GM20431 (cell line): ENCODE data around the gene OR8B12.

ENCODE experiments used
- in situ Hi-C: fragments of 300-500 bp; cut with MseI, MboI; formaldehyde crosslinking; loops from one replicate; pipeline ENCODE4 v1.15.0; 2020; ENCODE audit warnings: low sequenced_read_pairs; ENCODE audit not compliant: unreplicated experiment

Gene OR8B12, protein sequence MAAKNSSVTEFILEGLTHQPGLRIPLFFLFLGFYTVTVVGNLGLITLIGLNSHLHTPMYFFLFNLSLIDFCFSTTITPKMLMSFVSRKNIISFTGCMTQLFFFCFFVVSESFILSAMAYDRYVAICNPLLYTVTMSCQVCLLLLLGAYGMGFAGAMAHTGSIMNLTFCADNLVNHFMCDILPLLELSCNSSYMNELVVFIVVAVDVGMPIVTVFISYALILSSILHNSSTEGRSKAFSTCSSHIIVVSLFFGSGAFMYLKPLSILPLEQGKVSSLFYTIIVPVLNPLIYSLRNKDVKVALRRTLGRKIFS

GRCh38 chr11:124543554-124543953 is at the start of gene OR8B12:
OR8B12 (minus strand) TSS chr11:124543654; CDS start chr11:124543654, 0 bp downstream.
- in situ Hi-C loops: no loop called here

GRCh38 chr11:124592627-124593026 is 49.2 kb upstream of the OR8B12 start:
- in situ Hi-C loops: loop anchor here (25.0 kb wide), 1 partner anchor 505 kb away; no protein-coding TSS in a partner anchor

DNA sequence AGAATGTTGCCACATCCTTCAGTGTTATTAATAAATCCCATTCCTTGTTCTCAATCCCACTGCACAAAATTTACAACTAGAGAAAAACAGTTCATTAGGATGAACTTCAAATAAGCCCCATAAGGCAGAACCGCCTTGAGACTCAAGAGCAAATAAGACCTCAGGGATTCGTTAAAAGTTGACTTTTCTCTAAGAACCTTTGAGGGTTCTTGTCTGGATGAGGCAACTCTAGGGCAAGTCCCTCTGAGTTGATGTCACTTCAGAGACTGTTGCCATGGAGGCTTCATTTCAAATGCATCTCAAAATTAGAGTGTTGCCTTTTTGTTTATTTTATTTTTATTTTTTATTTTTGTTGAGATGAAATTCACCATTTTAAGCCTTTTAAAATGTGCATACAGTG is 48.0 kb upstream of the OR8B12 start:
- in situ Hi-C loops: loop anchor here (25.0 kb wide), 1 partner anchor 504 kb away; no protein-coding TSS in a partner anchor

DNA sequence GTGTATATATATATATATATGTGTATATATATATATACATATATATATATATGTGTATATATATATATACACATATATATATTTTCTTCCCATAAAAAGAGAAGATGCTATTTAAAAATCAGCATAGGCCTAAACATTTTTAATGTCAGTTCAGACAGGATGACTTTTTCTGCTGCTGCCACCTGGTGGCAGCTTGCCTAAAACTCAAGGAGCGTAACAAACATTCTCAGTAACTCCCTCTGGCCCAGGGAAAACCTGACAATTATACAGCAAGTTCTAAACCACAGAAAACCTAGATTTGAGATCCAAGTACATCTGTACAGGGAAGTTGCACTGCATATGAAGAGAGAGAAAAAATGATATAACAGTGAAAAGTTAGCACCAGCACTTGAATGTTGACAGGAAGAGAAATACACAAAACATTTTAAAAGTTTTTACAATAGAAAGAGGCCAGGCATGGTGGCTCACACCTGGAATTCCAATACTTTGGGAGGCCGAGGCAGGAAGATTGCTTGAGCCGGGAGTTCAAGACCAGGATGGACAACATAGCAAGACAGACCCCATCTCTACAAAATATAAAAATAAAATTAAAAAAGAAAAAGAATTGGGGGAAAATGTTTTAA is 42.9 kb upstream of the OR8B12 start:
- in situ Hi-C loops: loop anchor here (10.0 to 25.0 kb wide), 2 partner anchors 172 to 499 kb away; no protein-coding TSS in a partner anchor

DNA sequence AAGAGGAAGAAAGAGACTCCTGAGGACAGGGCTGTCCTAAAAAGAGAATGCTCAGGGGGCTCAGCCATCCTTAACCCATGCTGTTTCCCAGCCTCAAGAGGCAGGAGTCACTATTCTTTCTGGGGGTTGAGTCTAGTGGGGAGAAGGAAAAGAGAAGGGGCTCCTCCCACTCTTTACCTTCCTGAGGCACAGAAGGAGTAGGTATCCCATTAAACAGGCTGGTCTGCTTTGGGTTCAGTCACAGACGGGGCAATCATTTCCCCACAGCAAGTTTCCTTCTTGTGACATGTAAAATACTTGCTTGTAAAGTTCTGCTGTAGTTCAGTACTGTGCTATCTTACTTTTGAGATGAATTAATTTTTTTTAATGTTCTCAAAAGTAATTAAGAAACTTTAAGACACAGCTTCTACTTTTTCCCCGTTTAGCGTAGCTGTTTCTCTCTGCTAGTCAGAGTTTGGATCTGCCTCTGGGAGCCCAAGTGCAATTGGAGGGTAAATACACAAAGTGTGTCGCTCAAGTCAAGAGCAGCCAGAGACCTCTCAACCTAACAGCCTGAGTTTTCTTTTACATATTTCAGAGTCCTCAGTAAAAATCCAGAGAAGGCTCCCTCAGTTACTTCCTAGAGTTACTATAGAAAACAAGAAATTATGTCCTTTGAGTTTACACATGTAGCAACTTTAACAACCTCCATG is 41.4 kb upstream of the OR8B12 start:
- in situ Hi-C loops: loop anchor here (10.0 to 25.0 kb wide), 2 partner anchors 170 to 498 kb away; no protein-coding TSS in a partner anchor

DNA sequence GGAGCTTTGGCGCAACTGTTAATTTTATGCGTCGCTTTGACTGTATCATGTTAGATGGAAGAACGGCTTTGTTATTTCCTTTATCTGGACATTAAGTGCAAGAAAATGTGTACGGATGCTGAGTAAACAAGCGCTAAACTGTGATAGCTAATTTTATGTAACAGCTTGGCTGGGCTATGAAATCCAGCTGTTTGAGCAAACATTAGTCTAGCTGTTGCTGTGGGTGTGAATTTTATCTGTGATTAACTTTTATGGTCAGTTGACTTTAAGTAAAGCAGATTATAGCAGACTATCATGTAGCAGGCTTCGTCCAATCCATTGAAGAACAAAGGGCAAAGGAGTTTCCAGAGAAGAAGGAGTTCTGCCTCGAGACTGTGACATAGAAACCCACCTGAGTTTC is 40.3 kb upstream of the OR8B12 start:
- in situ Hi-C loops: loop anchor here (10.0 to 25.0 kb wide), 2 partner anchors 169 to 496 kb away; no protein-coding TSS in a partner anchor

DNA sequence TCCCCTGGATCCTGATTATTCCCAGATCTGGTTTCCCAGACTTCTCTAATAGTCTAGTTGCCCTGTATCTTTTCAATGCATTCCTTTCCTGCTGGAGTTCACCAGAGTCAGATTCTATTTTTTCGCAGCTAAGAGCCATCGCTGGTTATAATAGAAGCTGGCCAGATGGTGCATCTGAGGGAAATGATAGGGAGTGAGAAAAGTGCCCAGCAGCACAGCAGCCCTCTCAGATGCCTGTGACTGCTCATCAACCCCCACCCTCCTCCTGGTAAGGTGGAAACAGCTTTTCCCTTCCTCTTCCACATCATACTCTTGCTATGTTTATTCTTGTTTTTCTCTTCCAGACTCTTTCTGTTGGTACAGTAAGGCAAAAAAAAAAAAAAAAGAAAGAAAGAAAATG is 39.1 kb upstream of the OR8B12 start:
- in situ Hi-C loops: loop anchor here (10.0 to 25.0 kb wide), 2 partner anchors 168 to 495 kb away; no protein-coding TSS in a partner anchor

- in situ Hi-C loops: loop anchor here (10.0 to 25.0 kb wide), 2 partner anchors 167 to 495 kb away; no protein-coding TSS in a partner anchor
Measured at GRCh38 chr11:124581817-124582216, 38.4 kb upstream of the OR8B12 start.

DNA sequence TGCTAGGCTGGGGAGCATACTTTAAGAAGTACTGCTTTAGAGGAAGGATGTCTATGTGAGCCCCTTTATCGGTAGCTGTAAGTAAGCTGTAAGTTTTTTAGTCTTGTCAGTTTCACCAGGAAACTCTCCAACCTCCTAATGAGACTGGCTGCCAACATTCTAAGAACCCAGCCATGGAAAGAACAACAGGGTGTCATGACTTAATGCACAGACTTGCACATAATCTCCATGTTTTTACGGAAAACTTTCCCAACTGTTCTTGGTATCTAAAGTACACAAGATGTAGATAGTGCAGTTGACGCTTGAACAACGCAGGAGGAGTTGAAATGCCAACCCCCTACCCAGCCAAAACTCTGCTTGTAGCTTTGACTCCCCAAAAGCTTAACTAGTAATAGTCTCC is 35.3 kb upstream of the OR8B12 start:
- in situ Hi-C loops: loop anchor here (25.0 kb wide), 1 partner anchor 491 kb away; no protein-coding TSS in a partner anchor

DNA sequence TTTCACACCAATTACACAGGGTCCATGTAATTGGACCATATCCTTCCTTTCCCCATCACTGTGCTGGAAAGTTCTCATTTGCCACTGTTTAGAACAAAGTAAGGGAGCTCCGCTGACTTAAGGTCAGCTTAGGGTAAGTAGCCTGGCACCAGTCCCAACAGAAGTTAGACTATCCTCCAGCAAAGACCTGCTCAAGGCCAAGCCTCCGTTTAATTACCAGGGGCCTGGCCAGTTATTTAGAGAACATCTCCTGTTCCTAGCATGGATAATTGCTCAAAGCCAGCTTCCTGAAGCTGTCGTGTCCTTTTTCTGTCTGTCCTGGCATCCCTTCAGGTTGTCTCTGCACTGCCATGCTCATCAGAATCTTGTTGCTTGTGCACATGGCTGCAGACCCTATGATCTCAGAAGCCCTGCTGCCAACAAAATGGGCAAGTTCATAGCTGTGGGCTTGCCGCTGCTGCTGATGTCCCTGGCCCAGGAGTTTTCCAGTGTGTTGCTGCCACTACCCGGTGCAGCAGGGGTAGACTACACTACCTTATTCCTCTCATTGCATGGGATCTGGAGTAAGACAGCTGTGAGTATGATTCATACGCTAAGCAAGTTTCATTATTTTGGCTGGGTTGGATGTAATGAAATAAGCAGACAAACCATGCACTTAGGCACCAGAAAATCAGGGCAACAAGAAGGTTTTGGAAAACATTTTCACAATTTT is 34.4 kb upstream of the OR8B12 start:
- in situ Hi-C loops: loop anchor here (25.0 kb wide), 1 partner anchor 491 kb away; no protein-coding TSS in a partner anchor

DNA sequence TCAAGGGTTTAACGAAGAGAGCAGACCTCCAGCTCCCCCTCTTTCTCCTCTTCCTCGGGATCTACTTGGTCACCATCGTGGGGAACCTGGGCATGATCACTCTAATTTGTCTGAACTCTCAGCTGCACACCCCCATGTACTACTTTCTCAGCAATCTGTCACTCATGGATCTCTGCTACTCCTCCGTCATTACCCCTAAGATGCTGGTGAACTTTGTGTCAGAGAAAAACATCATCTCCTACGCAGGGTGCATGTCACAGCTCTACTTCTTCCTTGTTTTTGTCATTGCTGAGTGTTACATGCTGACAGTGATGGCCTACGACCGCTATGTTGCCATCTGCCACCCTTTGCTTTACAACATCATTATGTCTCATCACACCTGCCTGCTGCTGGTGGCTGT is 26.7 kb upstream of the OR8B12 start:
- in situ Hi-C loops: no loop called here

- in situ Hi-C loops: no loop called here
Measured at GRCh38 chr11:124569697-124570096, 26.2 kb upstream of the OR8B12 start, which contains the start of gene OR8A1. OR8A1 (plus strand) TSS chr11:124569997; CDS start chr11:124570120, 123 bp downstream.

DNA sequence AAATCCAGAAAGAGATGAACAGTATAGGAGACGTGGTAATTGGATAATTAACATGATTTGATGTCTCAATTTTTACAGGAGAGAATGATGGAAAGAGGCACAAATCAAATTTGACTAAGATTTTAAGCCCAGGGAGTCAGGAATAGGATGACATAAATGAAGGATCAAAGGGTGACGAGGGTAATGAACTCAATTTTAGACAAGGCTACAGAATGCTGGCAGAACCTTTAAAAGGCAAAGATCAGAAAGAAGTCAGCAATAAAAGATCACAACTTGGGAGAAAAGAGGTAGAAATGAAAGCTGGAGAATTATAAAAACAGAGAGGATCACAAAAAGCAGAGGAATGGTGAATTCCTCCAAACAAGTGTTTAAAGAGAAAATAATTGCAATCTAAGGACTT is 13.4 kb upstream of the OR8B12 start:
- in situ Hi-C loops: no loop called here

GRCh38 chr11:124551987-124552386 is 8.5 kb upstream of the OR8B12 start:
- in situ Hi-C loops: no loop called here

GRCh38 chr11:124551189-124551588 is 7.7 kb upstream of the OR8B12 start:
- in situ Hi-C loops: no loop called here

- in situ Hi-C loops: no loop called here
Measured at GRCh38 chr11:124543145-124543544, 309 bp downstream of the OR8B12 start.

DNA sequence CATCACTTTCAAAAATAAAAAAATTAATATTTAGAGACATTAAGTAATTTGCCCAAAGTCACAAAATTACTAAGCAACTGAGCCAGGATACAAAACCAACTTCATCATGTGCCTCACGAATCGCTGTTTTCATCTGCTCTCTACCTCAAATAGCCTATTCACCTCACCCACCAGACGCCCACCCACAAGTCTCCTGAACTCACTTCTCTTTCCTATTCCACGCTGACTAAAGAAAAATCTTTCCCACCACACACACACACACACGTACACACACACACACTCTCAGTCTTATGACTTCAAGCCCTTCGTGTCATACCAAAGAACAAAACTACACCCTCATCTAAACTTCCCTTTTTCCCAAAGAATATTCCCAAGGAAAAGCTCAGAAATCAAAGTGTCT is 2.2 kb downstream of the OR8B12 start:
- in situ Hi-C loops: no loop called here

DNA sequence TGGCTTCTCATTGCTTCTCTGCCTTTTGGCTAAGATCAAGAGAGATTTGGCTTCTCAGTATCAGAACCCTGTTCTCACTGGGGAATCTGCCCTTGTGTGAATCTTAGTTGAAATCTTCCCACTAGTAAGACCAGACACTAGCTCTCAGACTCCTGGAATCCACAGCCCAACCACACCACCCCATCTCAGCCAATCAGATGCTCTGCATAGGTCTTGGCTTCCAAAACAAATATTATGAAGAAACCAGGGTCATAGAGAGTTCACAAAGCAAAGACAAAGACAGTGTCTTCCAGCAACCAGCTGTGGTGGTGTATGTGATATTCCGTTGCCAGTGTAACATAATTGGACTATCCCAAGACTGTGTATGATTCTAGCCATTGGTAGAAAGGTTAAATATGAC is 5.4 kb downstream of the OR8B12 start:
- in situ Hi-C loops: no loop called here

DNA sequence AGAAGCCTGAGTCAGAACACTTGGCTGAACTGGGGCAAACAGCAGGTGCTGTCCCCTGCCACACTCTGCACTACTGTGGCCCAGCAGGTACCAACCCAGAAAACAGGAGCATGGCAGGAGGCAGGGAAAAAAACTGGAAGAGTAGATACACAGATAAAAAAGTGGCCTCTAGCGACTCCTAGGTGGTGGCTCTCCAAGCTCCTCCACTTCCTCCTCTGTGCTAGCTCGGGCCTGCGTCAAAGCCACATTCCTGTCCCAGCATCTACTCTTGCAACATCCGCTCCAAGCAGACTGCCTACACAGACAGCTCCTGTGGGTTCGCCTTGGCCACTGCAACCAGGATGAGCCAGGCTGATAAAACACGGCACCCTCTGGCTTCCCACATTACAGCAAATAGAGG is 6.9 kb downstream of the OR8B12 start:
- in situ Hi-C loops: no loop called here
